Effector CD4-positive, alpha-beta T cell (primary cell): ENCODE measurements around the gene GAK.

ENCODE experiments used
- DNase-seq: peaks from one replicate; pipeline ENCODE4 v3.0.0-alpha.2; 2020

Gene GAK

GRCh38 chr4:964346-965025 lies 32.4 kb upstream of the GAK start:
- no peak for DNase-seq

GRCh38 chr4:963276-964225 lies 31.4 kb upstream of the GAK start:
- DNase-seq = no peak

- DNase-seq = no peak
Observed at GRCh38 chr4:962231-963208, 30.4 kb upstream of the GAK start.

GRCh38 chr4:961351-962230 lies 29.5 kb upstream of the GAK start:
- DNase-seq = no peak

GRCh38 chr4:960636-961350 lies 28.7 kb upstream of the GAK start:
- no peak for DNase-seq

GRCh38 chr4:960140-960635 lies 28.1 kb upstream of the GAK start:
- DNase-seq = no peak

GRCh38 chr4:959338-960139 lies 27.4 kb upstream of the GAK start:
- no peak for DNase-seq

GRCh38 chr4:958696-959337 lies 26.7 kb upstream of the GAK start:
- no peak for DNase-seq

- DNase-seq = no peak
Observed at GRCh38 chr4:958314-958665, 26.2 kb upstream of the GAK start.

GRCh38 chr4:957581-958313 lies 25.6 kb upstream of the GAK start:
- DNase-seq = no peak

- DNase-seq = no peak
Observed at GRCh38 chr4:957231-957580, 25.1 kb upstream of the GAK start.

- no peak for DNase-seq
Observed at GRCh38 chr4:956531-957230, 24.6 kb upstream of the GAK start.

- no peak for DNase-seq
Observed at GRCh38 chr4:955931-956381, 23.8 kb upstream of the GAK start.

GRCh38 chr4:955161-955921 lies 23.2 kb upstream of the GAK start:
- DNase-seq = no peak

- DNase-seq = no peak
Observed at GRCh38 chr4:954211-955020, 22.3 kb upstream of the GAK start.

- no peak for DNase-seq
Observed at GRCh38 chr4:953574-953915, 21.4 kb upstream of the GAK start.
